Measurements from ENCODE around the gene SLC6A3. TPM values are rescaled to one million over a fixed set of nuclear protein-coding genes. Genes with fewer than 3 reads are reported as not detected.

The SLC6A3 gene
- total and polyA plus RNA-seq, 2 of the 13 experiments (the other 11 are each of a cell fraction or from before 2014, with no cell fraction given) = 0.01 TPM; not detected in 1

DNA sequence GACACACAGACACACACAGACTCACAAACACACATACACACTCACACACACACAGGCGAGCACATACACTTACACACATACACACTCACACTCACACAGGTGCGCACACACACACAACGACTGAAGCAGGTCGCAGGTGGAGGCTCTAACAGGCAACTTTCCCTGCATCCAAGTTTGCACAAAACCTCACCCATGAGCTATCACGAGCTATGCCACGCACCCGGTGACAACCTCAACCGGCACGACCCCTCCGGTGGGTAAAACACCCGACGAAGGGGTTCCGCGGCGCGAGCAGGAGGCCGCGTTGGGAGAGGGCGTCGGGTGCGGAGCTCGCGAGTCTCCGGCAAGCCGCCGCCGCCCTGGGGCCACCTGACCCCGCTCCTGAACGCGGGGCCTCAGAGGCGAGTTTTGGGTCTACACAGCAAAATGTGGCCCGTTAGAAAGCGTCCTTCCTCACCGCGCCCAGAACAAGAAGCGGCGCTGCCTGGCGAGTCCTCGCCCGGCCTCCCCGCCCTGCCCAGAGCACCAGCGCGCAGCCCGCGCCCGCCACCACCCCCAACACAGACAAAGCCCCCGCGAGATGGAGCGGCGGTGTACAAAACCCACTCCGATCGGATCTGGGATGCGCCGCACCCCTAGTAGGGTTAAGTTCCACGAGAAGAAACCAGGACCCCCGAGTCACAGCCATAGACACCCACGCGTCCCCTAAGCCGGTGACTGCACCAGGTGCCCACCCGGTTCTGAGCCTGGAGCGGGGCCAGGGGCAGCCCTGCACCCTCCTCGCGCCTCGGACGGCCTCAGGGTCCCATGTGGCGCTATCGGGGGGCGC, 665 bp downstream of the SLC6A3 start:
- ChIA-PET CTCF (ENCODE audit: low intra/inter-chr PET ratio, low total read pairs) (no interaction called here), POLR2A (no interaction called here)
- Histone ChIP-seq H3K27ac (ENCODE audit: extremely low read length, insufficient read depth, low read length) (no peak overlapping the region), H3K4me2 (ENCODE audit: low read depth, low read length) (no peak overlapping the region), H3K27me3 (ENCODE audit: control insufficient read depth in 1 of 2, insufficient read depth in 2 of 2, low read length in 2 of 2) (peaks cover 18 to 67% of the 10 kb centered on the region in 2 experiments), H3K9me3 (ENCODE audit: low read length) (no peaks in the 10 kb centered on the region), H4K20me1 (ENCODE audit: insufficient read depth, low read length) (no peaks in the 10 kb centered on the region), H3K79me2 (ENCODE audit: insufficient read depth, low read length) (no peaks in the 10 kb centered on the region), H3K9ac (ENCODE audit: insufficient read depth, low read depth, low read length) (no peak overlapping the region), H3K36me3 (replicated peaks in 1 of 2; ENCODE audit: control insufficient read depth in 1 of 2, insufficient read depth in 2 of 2, low read length in 2 of 2) (no peaks in the 10 kb centered on the region), H3K4me3 (replicated peaks in 1 of 3; ENCODE audit: insufficient read depth in 1 of 3, low read depth in 2 of 3, low read length in 3 of 3) (no peak overlapping the region), H3K4me1 (ENCODE audit: insufficient read depth, low read length) (no peaks in the 10 kb centered on the region), H2AFZ (ENCODE audit: low read length) (no peak overlapping the region)
- 75% methylated on average over 28 of the region's 68 CpGs for WGBS (ENCODE audit: low lambda C conversion rate)
- TF ChIP-seq FOXK2 (IDR thresholded peaks at IDR 0.05) = no peak
- TF ChIP-seq KDM5A (IDR thresholded peaks at IDR 0.05; ENCODE audit: borderline replicate concordance, low read length) = no peak
- TF ChIP-seq ZNF713 (CRISPR knock-in tag; IDR thresholded peaks at IDR 0.05) = no peak
- TF ChIP-seq ZNF558 (CRISPR knock-in tag; IDR thresholded peaks at IDR 0.05; ENCODE audit: borderline replicate concordance) = no peak
- TF ChIP-seq NCOR1 (IDR thresholded peaks at IDR 0.05; ENCODE audit: borderline replicate concordance, low read length) = no peak
- TF ChIP-seq ZNF180 (CRISPR knock-in tag; IDR thresholded peaks at IDR 0.05; ENCODE audit: borderline replicate concordance, low read depth) = no peak
- no peak for TF ChIP-seq FOXC1 (CRISPR knock-in tag; IDR thresholded peaks at IDR 0.05; ENCODE audit: borderline replicate concordance)
- no TSS peak for BruUV-seq (replicated peaks)
- no peak for DNase-seq (ENCODE audit: low spot score)
- no peak for ATAC-seq
- intact Hi-C loops (cut with micrococcal nuclease; ENCODE audit: unreplicated experiment) (no loop called here), in situ Hi-C loops (cut with HindIII; ENCODE audit: extremely low pct_ligation_motif_present, low pct_unique_long_range_greater_than_20kb) (no loop called here)
- no peak for FAIRE-seq

DNA sequence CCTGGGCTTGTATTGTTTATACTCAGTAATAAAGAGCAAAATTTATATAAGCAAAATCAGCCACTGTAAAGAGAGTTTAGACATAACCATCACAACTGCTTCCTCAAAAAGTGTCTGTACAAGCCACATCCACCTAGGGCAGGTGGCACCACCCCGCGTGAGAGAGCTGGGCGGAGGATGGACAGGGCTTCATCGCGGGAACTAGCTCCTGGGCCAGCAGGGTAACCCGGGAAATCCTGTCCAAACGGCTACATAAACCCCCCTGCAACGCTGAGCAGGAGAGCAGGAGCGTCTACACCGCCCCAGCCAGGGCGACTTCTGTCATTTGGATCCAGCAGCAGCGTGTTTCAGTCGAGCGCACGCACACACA, 1.3 kb downstream of the SLC6A3 start:
- no TSS peak for BruUV-seq (replicated peaks)
- no peak overlapping the region for H3K4me3 ChIP-seq (replicated peaks in 1 of 3; ENCODE audit: insufficient read depth in 1 of 3, low read depth in 2 of 3, low read length in 3 of 3)
- peaks cover 16 to 61% of the 10 kb centered on the region in 2 experiments for H3K27me3 ChIP-seq (ENCODE audit: control insufficient read depth in 1 of 2, insufficient read depth in 2 of 2, low read length in 2 of 2)
- no peaks in the 10 kb centered on the region for H3K36me3 ChIP-seq (replicated peaks in 1 of 2; ENCODE audit: control insufficient read depth in 1 of 2, insufficient read depth in 2 of 2, low read length in 2 of 2)
- ChIA-PET POLR2A (no interaction called here), CTCF (ENCODE audit: low intra/inter-chr PET ratio, low total read pairs) (no interaction called here)
- DNase-seq (ENCODE audit: low spot score) = no peak
- no peak for ATAC-seq
- H3K9me3 ChIP-seq (ENCODE audit: low read length) = no peaks in the 10 kb centered on the region
- in situ Hi-C loops (cut with HindIII; ENCODE audit: extremely low pct_ligation_motif_present, low pct_unique_long_range_greater_than_20kb) = no loop called here
- 76% methylated on average over 9 of the region's 15 CpGs for WGBS (ENCODE audit: low lambda C conversion rate)
- H3K4me1 ChIP-seq (ENCODE audit: insufficient read depth, low read length) = no peaks in the 10 kb centered on the region
- no peaks in the 10 kb centered on the region for H4K20me1 ChIP-seq (ENCODE audit: insufficient read depth, low read length)
- no peak overlapping the region for H2AFZ ChIP-seq (ENCODE audit: low read length)
- no peak for FAIRE-seq
- intact Hi-C loops (cut with micrococcal nuclease; ENCODE audit: unreplicated experiment) = no loop called here
- H3K79me2 ChIP-seq (ENCODE audit: insufficient read depth, low read length) = no peaks in the 10 kb centered on the region
- no peak overlapping the region for H3K9ac ChIP-seq (ENCODE audit: insufficient read depth, low read depth, low read length)
- H3K27ac ChIP-seq (ENCODE audit: extremely low read length, insufficient read depth, low read length) = no peak overlapping the region
- no peak overlapping the region for H3K4me2 ChIP-seq (ENCODE audit: low read depth, low read length)
- TF ChIP-seq, protein P1, sequence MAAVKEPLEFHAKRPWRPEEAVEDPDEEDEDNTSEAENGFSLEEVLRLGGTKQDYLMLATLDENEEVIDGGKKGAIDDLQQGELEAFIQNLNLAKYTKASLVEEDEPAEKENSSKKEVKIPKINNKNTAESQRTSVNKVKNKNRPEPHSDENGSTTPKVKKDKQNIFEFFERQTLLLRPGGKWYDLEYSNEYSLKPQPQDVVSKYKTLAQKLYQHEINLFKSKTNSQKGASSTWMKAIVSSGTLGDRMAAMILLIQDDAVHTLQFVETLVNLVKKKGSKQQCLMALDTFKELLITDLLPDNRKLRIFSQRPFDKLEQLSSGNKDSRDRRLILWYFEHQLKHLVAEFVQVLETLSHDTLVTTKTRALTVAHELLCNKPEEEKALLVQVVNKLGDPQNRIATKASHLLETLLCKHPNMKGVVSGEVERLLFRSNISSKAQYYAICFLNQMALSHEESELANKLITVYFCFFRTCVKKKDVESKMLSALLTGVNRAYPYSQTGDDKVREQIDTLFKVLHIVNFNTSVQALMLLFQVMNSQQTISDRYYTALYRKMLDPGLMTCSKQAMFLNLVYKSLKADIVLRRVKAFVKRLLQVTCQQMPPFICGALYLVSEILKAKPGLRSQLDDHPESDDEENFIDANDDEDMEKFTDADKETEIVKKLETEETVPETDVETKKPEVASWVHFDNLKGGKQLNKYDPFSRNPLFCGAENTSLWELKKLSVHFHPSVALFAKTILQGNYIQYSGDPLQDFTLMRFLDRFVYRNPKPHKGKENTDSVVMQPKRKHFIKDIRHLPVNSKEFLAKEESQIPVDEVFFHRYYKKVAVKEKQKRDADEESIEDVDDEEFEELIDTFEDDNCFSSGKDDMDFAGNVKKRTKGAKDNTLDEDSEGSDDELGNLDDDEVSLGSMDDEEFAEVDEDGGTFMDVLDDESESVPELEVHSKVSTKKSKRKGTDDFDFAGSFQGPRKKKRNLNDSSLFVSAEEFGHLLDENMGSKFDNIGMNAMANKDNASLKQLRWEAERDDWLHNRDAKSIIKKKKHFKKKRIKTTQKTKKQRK (IDR thresholded peaks at IDR 0.05; ENCODE audit: low read length) = no peak
- TF ChIP-seq SMARCC2 (IDR thresholded peaks at IDR 0.05) (no peak), YEATS2 (CRISPR knock-in tag; IDR thresholded peaks at IDR 0.05; ENCODE audit: borderline replicate concordance) (no peak), PITX1 (CRISPR knock-in tag; IDR thresholded peaks at IDR 0.05) (no peak), ZNF343 (CRISPR knock-in tag; IDR thresholded peaks at IDR 0.05) (no peak), ZNF709 (CRISPR knock-in tag; IDR thresholded peaks at IDR 0.05) (no peak), DR1 (CRISPR knock-in tag; IDR thresholded peaks at IDR 0.05) (no peak)
- TF ChIP-seq, protein P2, sequence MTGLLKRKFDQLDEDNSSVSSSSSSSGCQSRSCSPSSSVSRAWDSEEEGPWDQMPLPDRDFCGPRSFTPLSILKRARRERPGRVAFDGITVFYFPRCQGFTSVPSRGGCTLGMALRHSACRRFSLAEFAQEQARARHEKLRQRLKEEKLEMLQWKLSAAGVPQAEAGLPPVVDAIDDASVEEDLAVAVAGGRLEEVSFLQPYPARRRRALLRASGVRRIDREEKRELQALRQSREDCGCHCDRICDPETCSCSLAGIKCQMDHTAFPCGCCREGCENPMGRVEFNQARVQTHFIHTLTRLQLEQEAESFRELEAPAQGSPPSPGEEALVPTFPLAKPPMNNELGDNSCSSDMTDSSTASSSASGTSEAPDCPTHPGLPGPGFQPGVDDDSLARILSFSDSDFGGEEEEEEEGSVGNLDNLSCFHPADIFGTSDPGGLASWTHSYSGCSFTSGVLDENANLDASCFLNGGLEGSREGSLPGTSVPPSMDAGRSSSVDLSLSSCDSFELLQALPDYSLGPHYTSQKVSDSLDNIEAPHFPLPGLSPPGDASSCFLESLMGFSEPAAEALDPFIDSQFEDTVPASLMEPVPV (CRISPR knock-in tag; IDR thresholded peaks at IDR 0.05) = no peak
